ENCODE results near the gene AFF1. TPM values are rescaled to one million over a fixed set of nuclear protein-coding genes. Genes with fewer than 3 reads are reported as not detected.

Gene AFF1
- total RNA-seq, 1 donor from 2014 or later = 90.6 TPM

DNA sequence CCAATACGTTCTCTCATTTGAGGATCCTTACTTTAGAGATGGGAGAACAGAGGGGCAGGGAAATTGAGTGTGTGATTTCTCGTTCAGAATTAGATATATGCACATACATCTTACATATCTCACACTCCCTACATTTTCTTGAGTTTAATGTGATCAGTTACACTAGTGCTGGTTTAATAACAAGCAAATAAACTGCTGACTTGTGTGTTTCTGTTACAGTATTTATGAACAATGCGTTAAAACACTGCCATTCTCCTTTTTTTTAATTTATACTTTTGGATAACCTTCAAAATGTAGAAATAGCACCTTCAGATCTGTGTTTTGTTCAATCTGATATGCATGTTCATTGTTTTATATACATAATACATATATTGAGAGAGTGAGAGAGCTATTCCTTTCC is 155.5 kb downstream of the AFF1 start:
- H3K27ac ChIP-seq = no peak overlapping the region
- ATAC-seq = no peak

DNA sequence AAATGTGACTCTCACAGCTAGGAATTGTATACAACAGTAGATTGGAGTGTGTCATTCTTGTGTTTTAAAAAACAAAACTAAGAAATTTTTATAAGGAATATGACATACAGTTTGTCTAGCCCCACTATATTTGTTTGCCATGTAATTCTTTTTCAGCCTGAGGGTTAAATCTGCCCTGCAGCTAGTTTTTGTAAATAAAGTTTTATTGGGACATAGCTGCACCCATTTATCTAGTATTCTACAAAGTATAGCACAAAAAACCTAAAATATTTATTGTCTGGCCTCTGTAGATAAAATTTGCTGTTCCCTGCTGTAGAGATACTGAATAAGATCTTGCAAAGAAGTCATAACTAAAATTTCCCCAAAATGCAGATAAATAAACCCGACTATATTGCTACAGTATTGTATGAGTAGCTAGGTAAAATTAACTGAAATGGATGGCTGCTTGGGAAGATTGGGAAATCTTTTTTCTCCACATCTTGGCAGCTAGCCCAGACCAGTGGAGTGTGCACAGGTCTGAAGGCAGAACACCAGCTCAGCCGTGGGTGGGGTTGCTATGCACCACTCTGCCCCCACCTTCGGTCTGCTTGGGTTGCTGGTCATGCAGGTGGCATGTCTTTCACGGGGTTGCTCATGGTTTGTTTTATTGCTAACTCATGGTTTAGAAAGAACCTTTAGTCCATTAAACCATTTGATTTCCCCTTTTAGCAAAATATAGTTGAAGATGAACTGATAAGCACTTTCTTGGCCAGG is 157.8 kb downstream of the AFF1 start:
- ATAC-seq (peak; percentile 94 to 95), DNase-seq (peak; percentile 86)
- Histone ChIP-seq H3K36me3 (peaks cover 49% of the 10 kb centered on the region), H3K4me3 (no peak overlapping the region), H3K4me1 (peaks cover 46% of the 10 kb centered on the region), H3K27me3 (ENCODE audit: low read depth) (no peaks in the 10 kb centered on the region), H3K9me3 (no peaks in the 10 kb centered on the region), H3K27ac (peak overlapping the region; percentile 19)
- TF ChIP-seq, protein P1, sequence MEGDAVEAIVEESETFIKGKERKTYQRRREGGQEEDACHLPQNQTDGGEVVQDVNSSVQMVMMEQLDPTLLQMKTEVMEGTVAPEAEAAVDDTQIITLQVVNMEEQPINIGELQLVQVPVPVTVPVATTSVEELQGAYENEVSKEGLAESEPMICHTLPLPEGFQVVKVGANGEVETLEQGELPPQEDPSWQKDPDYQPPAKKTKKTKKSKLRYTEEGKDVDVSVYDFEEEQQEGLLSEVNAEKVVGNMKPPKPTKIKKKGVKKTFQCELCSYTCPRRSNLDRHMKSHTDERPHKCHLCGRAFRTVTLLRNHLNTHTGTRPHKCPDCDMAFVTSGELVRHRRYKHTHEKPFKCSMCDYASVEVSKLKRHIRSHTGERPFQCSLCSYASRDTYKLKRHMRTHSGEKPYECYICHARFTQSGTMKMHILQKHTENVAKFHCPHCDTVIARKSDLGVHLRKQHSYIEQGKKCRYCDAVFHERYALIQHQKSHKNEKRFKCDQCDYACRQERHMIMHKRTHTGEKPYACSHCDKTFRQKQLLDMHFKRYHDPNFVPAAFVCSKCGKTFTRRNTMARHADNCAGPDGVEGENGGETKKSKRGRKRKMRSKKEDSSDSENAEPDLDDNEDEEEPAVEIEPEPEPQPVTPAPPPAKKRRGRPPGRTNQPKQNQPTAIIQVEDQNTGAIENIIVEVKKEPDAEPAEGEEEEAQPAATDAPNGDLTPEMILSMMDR (IDR thresholded peaks at IDR 0.05) = no peak
- intact Hi-C loops (cut with DNase I) = loop anchor here (10.0 kb wide), 1 partner anchor 168 kb away; no protein-coding TSS in a partner anchor

More for the DNA sequence above, 155.5 kb downstream of the AFF1 start:
- Histone ChIP-seq H3K36me3 (peaks cover 56% of the 10 kb centered on the region), H3K9me3 (no peaks in the 10 kb centered on the region), H3K4me1 (peaks cover 61% of the 10 kb centered on the region), H3K4me3 (no peak overlapping the region), H3K27me3 (ENCODE audit: low read depth) (no peaks in the 10 kb centered on the region)
- TF ChIP-seq, protein P1 (IDR thresholded peaks at IDR 0.05) = no peak
- no peak for DNase-seq
- intact Hi-C loops (cut with DNase I) = loop anchor here (10.0 kb wide), 1 partner anchor 166 kb away; no protein-coding TSS in a partner anchor

DNA sequence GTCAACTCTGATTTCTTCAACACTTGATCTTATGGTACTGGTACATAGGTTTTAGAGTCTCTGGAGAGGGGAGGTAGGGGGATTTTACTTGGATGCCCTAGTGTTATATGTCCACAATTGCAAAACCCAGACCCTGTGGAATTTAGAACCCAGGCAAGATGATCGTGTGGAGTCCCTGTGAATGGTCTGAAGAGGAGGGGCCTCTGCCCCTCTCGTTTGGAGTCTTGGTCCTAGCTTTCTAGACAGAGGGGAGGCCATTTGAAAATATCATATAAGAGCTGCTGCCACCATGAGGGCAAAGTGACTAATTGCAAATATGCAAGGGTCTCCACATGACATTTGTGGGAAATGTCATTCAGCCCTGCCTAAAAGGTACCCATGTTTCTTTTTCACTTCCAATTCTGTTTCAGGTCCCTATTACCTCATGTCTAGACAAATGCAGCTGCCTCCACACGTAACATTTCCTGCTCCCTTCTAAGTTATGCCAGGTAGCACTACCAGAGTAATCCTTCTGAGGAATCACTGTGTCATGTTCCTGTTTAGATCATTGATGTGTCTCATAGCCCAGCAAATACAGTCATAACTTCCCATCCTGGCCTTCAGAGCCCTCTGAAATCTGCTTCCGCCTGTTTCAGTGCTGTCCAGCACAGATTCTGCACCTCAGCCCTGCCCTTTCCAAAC is 158.8 kb downstream of the AFF1 start:
- H3K4me1 ChIP-seq = peaks cover 44% of the 10 kb centered on the region
- DNase-seq = no peak

DNA sequence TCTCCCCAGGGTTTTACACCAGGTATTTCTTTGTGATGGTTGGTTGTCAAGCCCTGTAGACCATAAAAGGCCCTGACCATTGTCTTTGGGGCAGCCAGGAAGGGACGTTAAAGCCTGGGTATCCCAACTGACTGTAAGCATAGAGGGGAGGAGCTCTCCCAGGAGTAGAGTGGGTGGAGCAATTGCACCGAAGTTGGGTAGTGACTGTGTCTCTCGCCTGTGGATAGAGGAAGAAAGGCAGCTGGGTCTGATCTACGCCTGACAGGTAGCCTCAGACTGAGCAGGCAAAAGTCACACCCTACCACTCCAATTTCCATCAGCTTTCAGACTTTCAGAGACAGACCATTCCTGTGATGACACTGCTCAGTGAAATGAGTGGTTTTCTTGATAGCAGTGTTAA is 162.3 kb downstream of the AFF1 start:
- peak in 1 of 2 donors; percentile 30 for ATAC-seq

More for the DNA sequence above, 158.8 kb downstream of the AFF1 start:
- TF ChIP-seq, protein P1 (IDR thresholded peaks at IDR 0.05) = peak; percentile 64
- no peaks in the 10 kb centered on the region for H3K27me3 ChIP-seq (ENCODE audit: low read depth)
- peak overlapping the region; percentile 19 for H3K27ac ChIP-seq
- intact Hi-C loops (cut with DNase I) = loop anchor here (10.0 kb wide), 1 partner anchor 169 kb away; no protein-coding TSS in a partner anchor
- H3K4me3 ChIP-seq = no peak overlapping the region
- H3K36me3 ChIP-seq = peaks cover 49% of the 10 kb centered on the region
- ATAC-seq = peak; percentile 71 to 77
- no peaks in the 10 kb centered on the region for H3K9me3 ChIP-seq

DNA sequence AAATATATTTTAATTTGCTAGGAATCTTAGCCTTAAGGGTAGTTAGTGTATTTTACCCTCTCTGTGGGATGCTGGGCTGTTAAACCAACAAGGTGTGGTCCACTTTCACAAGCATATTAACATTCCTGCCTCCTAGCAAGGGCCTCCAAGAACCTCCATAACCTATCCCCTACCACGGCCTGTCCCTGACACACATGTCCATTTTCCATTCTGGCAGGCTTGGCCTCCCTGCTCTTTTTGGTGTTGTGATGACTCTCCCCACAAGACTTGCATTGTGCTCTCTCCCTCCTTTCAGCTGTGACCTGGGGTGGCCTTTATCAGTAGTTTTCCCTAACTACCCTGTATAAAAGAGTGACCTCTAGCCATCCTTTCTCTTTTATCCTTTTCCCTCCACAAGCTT is 165.4 kb downstream of the AFF1 start:
- no peaks in the 10 kb centered on the region for H3K27me3 ChIP-seq (ENCODE audit: low read depth)
- H3K27ac ChIP-seq = peak overlapping the region; percentile 1
- H3K36me3 ChIP-seq = peaks cover 15% of the 10 kb centered on the region
- peak; percentile 64 to 72 for ATAC-seq
- H3K4me3 ChIP-seq = no peak overlapping the region
- H3K9me3 ChIP-seq = no peaks in the 10 kb centered on the region
- intact Hi-C loops (cut with DNase I) = no loop called here
- no peak for DNase-seq
- peaks cover 48% of the 10 kb centered on the region for H3K4me1 ChIP-seq
- TF ChIP-seq, protein P1 (IDR thresholded peaks at IDR 0.05) = no peak

More for the DNA sequence above, 162.3 kb downstream of the AFF1 start:
- intact Hi-C loops (cut with DNase I) = loop anchor here (10.0 kb wide), 1 partner anchor 172 kb away; no protein-coding TSS in a partner anchor
- Histone ChIP-seq H3K36me3 (peaks cover 30% of the 10 kb centered on the region), H3K9me3 (no peaks in the 10 kb centered on the region), H3K4me1 (peaks cover 41% of the 10 kb centered on the region), H3K4me3 (no peak overlapping the region), H3K27ac (no peak overlapping the region), H3K27me3 (ENCODE audit: low read depth) (no peaks in the 10 kb centered on the region)
- TF ChIP-seq, protein P1 (IDR thresholded peaks at IDR 0.05) = no peak
- no peak for DNase-seq

All from lower lobe of right lung (tissue), 2 donors.